ELR (cell line): Measurements from ENCODE around the gene RAPGEF5.

ENCODE experiments used
- DNase-seq: peaks from one replicate; pipeline ENCODE4 v3.0.0-alpha.2; 2015; ENCODE audit warnings: low read depth

Gene RAPGEF5

GRCh38 chr7:22256541-22257096 is 100.3 kb downstream of the RAPGEF5 start:
- no peak for DNase-seq

- DNase-seq = no peak
These were observed 101.1 kb downstream of the RAPGEF5 start for GRCh38 chr7:22255834-22256233.

- DNase-seq = no peak
These were observed 101.6 kb downstream of the RAPGEF5 start for GRCh38 chr7:22255342-22255741.

GRCh38 chr7:22252936-22253536 is 103.9 kb downstream of the RAPGEF5 start:
- no peak for DNase-seq

GRCh38 chr7:22252016-22252415 is 104.9 kb downstream of the RAPGEF5 start:
- DNase-seq = no peak

DNA sequence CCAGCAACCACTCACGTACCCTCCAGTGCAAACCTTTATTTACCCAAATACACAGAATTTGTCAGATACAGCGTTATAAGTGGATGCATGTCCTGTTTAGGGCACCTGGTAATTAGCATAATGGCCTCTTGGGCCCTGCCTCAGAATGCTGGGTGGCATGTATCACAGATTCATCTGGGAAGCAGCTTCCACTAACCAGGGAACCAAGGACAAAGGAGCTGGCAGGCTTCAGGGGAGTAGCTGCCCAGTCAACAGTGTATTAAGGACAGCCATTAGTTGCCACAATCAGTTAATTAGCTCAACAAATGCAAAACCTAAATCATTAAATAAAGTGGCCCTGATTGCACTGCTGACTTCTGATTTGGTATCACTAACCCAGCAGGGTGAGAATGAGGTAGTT is 105.7 kb downstream of the RAPGEF5 start:
- DNase-seq = no peak

GRCh38 chr7:22250390-22250789 is 106.6 kb downstream of the RAPGEF5 start:
- DNase-seq = no peak

DNA sequence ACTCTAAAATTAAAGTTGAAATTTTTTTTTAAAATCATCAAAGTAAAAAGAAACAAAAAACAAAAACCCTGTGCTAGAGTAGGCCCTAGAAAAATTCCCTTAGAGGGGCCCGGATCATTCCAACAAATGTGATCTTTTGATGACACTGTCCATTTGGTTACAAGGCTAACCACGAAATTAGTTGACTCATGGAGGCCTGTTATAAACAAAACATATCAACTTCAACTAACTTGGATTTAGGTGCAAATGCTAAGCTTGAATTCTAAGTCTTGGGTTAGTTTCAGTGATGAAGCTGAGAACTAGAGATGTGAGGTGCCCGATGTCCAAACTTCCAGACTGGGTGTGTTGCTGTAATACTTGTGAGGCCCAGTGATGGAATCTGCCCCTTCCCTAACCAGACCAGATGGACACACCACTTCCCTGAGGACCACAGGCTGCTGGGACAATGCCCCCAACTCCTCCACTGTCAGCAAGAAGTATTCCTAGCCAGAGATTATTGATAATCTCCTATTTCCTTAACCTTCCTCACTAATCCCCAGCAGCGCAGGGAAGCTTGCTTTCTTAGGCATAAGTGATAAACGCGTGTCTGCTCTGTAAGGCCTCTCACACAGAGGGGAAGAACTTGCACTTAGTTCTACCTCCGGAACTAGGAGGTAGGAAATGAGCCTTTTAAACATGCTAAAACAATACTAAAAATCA is 108.7 kb downstream of the RAPGEF5 start:
- peak; percentile 15 for DNase-seq

- no peak for DNase-seq
These were observed 115.1 kb downstream of the RAPGEF5 start for GRCh38 chr7:22241805-22242390.

DNA sequence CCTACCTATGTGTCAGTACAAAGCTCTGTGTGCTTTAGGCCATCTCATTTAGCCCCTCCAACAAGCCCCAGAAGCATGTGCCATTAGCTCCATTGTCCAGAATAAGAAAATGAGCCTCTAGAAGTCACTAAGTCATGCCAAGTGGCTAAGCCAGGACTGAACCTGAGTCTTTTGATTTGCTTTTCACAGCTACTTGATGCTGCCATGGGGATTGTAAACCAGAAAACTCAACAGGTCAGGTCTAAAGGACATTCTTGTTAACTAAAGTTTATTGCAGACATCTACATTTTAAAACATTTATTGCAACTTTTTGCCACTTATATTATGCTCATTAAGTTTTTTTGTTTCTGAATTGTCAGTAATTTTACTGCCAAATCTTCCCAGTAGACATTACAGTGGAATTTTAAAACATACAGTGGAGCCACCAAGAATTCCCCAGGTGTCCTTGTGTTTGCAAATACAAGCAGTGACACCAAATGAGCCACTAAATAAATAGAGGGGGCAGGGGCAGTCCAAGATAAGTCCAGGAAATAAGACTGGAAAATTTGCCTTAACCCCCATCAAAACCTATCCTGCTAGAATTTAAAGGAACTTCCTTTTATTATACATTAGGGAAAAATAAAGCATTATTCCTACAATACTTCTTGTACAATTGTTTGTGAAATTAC is 115.9 kb downstream of the RAPGEF5 start:
- DNase-seq = no peak

- DNase-seq = peak; percentile 51
These were observed 118.3 kb downstream of the RAPGEF5 start for GRCh38 chr7:22238354-22239311.

- DNase-seq = no peak
These were observed 121.8 kb downstream of the RAPGEF5 start for GRCh38 chr7:22235134-22235533.

DNA sequence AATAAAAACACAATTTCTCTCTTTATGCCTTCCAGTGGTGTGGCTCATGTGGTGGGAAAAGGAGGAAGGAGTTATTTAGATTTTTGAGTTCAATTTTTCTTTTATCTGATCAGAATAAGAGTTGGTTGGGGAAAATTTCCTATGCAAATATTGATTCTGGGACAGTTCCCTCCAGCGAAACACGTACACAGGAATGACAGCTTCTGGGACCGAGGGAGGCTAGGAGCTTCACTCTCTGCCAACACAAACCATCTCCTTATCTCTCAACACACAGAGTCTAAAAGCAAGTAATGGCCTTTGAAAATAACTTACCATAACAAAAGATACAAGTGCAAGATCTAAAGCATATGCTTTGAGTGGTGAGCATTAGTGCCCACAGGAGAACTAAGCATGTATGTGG is 122.7 kb downstream of the RAPGEF5 start:
- no peak for DNase-seq

DNA sequence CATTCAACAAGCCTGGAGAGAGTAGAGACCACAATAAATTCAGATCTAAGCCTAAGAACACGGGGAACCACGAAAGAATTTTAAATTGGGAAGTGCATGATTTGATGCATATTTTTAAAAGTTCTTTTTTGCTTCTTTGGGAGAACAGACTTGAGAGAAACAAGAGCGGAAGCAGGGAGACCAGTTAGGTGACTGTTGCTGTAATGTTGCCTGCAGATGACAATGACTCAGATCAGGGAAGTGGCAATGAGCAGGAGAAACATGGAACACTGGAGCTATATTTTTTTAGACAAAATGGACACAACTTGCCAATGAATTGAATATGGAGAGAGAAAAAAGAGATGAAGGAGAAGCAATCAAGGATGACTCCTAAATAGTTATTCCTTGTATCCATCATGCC is 125.1 kb downstream of the RAPGEF5 start:
- DNase-seq = no peak

DNA sequence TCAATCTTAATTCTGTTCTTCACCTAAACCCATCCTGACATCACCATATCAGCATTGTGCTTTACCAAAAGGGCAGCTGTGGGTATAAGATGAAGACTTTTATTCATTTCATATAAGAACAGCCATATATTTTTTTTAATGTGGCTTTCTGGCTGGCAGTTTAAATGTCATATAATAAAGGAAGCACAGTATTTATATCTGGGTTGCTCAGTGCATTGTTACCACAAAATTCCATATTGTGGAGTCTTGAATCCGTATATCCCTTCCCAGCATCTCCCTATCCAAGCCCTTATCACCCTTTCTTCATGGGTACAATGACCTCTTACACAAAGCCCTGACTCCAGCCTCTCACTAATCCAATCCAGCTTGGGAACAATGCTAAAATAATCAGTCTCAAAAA is 125.8 kb downstream of the RAPGEF5 start:
- DNase-seq = no peak

GRCh38 chr7:22230238-22230637 is 126.7 kb downstream of the RAPGEF5 start:
- no peak for DNase-seq

DNA sequence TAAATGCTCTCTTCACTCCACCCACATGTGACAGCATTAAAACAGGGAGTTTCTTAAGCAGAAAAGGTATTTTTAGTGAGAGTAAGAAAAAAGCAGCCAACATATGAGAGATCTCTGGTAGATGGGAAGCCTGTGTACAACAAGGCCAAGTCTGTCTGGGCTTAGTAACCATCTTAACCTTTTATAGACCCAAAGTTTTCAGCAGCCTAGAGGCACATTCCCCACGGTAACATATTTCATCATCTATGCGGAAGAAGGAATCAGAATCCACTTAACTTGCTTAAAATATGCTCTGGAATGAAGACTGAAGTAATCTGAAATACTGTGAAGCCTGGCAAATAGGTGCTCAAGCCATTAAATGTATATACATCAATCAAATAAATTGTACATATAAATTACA is 127.8 kb downstream of the RAPGEF5 start:
- no peak for DNase-seq

DNA sequence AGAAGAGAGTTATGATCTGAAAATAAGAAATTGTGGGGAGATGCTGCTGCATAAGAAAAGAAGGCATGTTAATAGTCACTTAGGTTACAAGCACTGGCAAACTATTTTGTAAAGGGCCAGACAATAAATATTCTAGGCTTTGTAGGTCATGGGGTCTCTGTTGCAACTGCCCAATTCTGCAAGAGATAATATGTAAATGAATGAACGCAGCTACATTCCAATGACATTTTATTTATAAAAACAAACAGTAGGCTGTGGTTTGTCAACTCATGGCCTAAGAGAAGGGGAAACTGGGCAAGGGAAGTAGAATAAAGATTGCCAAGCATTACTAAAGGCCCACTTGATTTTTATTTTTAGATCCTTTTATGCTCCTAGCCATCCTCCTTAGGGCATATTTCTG is 133.1 kb downstream of the RAPGEF5 start:
- DNase-seq = no peak

- DNase-seq = no peak
These were observed 136.0 kb downstream of the RAPGEF5 start for GRCh38 chr7:22220941-22221340.

GRCh38 chr7:22219739-22220493 is 137.0 kb downstream of the RAPGEF5 start:
- DNase-seq = no peak

GRCh38 chr7:22219036-22219435 is 137.9 kb downstream of the RAPGEF5 start:
- no peak for DNase-seq
